ENCODE results near the gene GLIS1.
"Not testable (repeated sequence)": the region's sequence is repeated elsewhere in the genome, so short reads cannot be mapped to it uniquely, and the experiment has no call there.

The GLIS1 gene

DNA sequence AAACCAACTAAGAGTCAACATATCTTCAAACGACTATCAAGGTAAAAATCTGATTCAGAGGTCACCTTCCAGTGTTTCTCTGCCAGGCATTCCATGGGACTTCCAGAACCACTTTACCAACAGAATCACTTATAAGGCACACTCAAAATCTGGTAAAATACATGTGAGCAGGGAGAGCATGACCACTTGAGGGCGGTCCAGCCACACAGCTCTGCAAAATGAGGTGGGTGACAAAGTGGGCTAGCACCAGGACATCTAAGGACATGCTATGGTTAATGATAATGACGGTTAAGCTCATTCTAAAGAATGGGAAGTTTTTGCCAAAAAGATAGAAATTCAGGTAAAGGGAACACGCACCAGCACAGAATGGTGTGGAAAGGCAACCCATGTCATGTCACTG is 24.5 kb upstream of the GLIS1 start:
- DNase-seq (ENCODE audit: extremely low spot score): no peak
- TF ChIP-seq LEF1 (IDR thresholded peaks at IDR 0.05; ENCODE audit: borderline replicate concordance) (no peak), ARNT (IDR thresholded peaks at IDR 0.05) (no peak), BHLHE40 (IDR thresholded peaks at IDR 0.05; ENCODE audit: borderline replicate concordance) (no peak), ELF4 (IDR thresholded peaks at IDR 0.05) (no peak), SUZ12 (IDR thresholded peaks at IDR 0.05) (no peak), SP1 (IDR thresholded peaks at IDR 0.05) (no peak), NFRKB (IDR thresholded peaks at IDR 0.05) (no peak), HDGF (IDR thresholded peaks at IDR 0.05; ENCODE audit: borderline replicate concordance) (no peak), ZNF384 (IDR thresholded peaks at IDR 0.05) (no peak), FOXM1 (IDR thresholded peaks at IDR 0.05; ENCODE audit: borderline replicate concordance) (no peak), FOXA1 (IDR thresholded peaks at IDR 0.05) (no peak), L3MBTL2 (conservative IDR thresholded peaks at IDR 0.05) (no peak), CTBP1 (IDR thresholded peaks at IDR 0.05; ENCODE audit: borderline replicate concordance) (no peak), TARDBP (IDR thresholded peaks at IDR 0.05) (no peak)
- TF ChIP-seq, protein P1, sequence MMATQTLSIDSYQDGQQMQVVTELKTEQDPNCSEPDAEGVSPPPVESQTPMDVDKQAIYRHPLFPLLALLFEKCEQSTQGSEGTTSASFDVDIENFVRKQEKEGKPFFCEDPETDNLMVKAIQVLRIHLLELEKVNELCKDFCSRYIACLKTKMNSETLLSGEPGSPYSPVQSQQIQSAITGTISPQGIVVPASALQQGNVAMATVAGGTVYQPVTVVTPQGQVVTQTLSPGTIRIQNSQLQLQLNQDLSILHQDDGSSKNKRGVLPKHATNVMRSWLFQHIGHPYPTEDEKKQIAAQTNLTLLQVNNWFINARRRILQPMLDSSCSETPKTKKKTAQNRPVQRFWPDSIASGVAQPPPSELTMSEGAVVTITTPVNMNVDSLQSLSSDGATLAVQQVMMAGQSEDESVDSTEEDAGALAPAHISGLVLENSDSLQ (IDR thresholded peaks at IDR 0.05): no peak
- POLR2A ChIA-PET: no interaction called here
- CTCF ChIA-PET: no interaction called here

DNA sequence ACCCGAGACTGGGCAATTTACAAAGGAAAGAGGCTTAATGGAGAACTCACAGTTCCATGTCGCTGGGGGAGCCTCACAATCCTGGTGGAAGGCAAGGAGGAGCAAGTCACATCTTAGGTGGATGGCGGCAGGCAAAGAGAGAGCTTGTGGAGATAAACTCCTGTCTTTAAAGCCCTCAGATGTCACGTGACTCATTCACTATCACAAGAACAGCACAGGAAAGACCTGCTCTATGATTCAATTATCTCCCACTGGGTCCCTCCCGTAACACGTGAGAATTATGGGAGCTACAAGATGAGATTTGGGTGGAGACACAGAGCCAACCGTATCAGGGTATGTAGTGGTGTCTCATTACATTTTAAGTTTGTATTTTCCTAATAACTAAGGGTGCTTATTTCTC is 21.5 kb upstream of the GLIS1 start:
- POLR2A ChIA-PET; DNase-seq (ENCODE audit: extremely low spot score); CTCF ChIA-PET: not testable (repeated sequence)

DNA sequence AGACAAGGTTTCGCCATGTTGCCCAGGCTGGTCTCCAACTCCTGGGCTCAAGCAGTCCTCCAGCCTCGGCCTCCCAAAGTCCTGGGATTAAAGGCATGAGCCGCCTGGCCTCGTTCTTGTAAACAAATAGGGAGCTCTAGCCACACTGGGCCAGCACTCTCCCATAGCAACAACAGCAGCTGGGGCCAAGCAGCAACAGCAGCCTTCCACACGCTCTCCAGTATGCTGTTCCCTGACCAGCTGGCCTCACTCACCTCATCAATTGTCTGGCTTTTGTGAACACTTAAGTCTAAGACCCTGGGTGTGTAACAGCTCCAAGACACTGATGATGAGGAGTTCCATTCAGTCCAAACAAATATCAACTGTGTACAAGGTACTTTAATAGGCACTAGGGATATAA is 16.9 kb upstream of the GLIS1 start:
- no peak for TF ChIP-seq TARDBP (IDR thresholded peaks at IDR 0.05)
- TF ChIP-seq NFRKB (IDR thresholded peaks at IDR 0.05): no peak
- TF ChIP-seq FOXA1 (IDR thresholded peaks at IDR 0.05): no peak
- no peak for TF ChIP-seq L3MBTL2 (conservative IDR thresholded peaks at IDR 0.05)
- TF ChIP-seq ZNF384 (IDR thresholded peaks at IDR 0.05): no peak
- no peak for TF ChIP-seq ELF4 (IDR thresholded peaks at IDR 0.05)
- no peak for TF ChIP-seq CTBP1 (IDR thresholded peaks at IDR 0.05; ENCODE audit: borderline replicate concordance)
- no peak for TF ChIP-seq HDGF (IDR thresholded peaks at IDR 0.05; ENCODE audit: borderline replicate concordance)
- TF ChIP-seq ARNT (IDR thresholded peaks at IDR 0.05): no peak
- TF ChIP-seq FOXM1 (IDR thresholded peaks at IDR 0.05; ENCODE audit: borderline replicate concordance): no peak
- no peak for DNase-seq (ENCODE audit: extremely low spot score)
- CTCF ChIA-PET: interaction anchor here (0.7 to 1.3 kb wide), 2 partner anchors 40 to 781 kb away, joined by 3 to 6 read pairs; no protein-coding TSS in a partner anchor
- POLR2A ChIA-PET: interaction anchor here (1.4 kb wide), 1 partner anchor 9 kb away, joined by 3 read pairs; no protein-coding TSS in a partner anchor

DNA sequence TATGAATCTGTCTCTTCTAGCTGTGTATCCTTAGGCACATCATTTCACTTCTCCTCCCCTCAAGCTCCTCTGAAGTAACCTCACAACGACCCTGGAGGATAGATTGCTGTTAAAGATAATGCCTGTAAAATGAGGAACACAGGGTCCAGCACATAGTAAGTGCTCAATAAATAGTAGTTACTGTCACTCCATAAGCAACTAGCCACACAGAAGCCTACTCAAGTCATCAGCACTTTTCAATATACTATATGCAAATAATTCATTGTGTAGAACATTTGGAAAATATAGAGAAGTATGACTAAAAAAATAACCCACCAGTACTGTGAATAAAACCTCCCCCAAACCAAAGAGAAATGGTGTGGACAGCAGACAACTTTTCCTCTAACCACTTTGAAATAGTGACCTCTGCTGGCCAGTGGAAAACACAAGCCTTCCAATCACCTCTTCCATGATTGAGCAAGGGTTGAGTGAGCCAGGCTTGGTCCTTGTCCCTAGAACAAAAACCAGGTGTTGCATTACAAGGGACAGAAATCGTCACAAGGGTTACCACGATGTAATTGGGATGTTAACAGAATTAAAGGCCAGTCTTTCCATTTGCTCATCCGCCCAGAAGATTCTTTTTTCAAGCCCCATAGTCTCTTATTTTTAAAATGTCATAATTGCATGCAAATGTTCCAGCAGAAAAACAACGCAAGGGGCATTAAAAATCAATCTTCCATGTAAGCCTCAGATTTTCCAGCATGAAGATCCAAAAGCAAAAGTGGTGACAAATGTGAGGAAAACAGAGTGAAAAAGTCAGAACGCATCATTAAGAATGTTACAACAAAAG is 15.7 kb upstream of the GLIS1 start:
- DNase-seq (ENCODE audit: extremely low spot score): peak; percentile 67
- no peak for TF ChIP-seq CTBP1 (IDR thresholded peaks at IDR 0.05; ENCODE audit: borderline replicate concordance)
- no peak for TF ChIP-seq LEF1 (IDR thresholded peaks at IDR 0.05; ENCODE audit: borderline replicate concordance)
- ChIA-PET CTCF (interaction anchor here (0.7 to 2.4 kb wide), 7 partner anchors 25 to 285 kb away, joined by 3 to 19 read pairs (median 4); no protein-coding TSS in a partner anchor), POLR2A (interaction anchor here (1.4 kb wide), 1 partner anchor 10 kb away, joined by 3 read pairs; no protein-coding TSS in a partner anchor)

DNA sequence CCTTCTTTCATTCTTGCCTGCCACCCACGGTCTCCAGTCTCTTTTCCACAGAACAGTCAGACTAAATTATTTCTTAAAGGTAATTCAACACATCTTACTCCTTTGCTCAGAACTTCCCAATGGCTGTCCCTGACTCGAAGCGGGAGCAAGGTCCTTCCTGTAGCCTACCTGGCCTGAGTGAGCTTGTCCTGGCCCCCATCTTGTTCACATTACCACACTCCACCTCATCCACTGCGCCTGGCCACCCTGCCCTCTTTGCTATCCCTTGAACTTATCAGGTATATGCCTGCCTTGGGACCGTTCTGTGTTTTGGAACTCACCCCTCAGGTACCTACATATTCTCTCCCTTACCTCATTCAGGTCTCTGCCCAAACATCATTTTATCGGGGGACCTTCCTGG is 13.3 kb upstream of the GLIS1 start:
- CTCF ChIA-PET: interaction anchor here (2.4 kb wide), 1 partner anchor 37 kb away, joined by 19 read pairs; no protein-coding TSS in a partner anchor
- TF ChIP-seq HDGF (IDR thresholded peaks at IDR 0.05; ENCODE audit: borderline replicate concordance) (no peak), FOXM1 (IDR thresholded peaks at IDR 0.05; ENCODE audit: borderline replicate concordance) (no peak), ARNT (IDR thresholded peaks at IDR 0.05) (no peak), TARDBP (IDR thresholded peaks at IDR 0.05) (no peak), SUZ12 (IDR thresholded peaks at IDR 0.05) (no peak), FOXK2 (IDR thresholded peaks at IDR 0.05) (no peak), ELF4 (IDR thresholded peaks at IDR 0.05) (no peak), ZNF384 (IDR thresholded peaks at IDR 0.05) (no peak), BHLHE40 (IDR thresholded peaks at IDR 0.05; ENCODE audit: borderline replicate concordance) (no peak), SP1 (IDR thresholded peaks at IDR 0.05) (no peak), CTBP1 (IDR thresholded peaks at IDR 0.05; ENCODE audit: borderline replicate concordance) (no peak), FOXA1 (IDR thresholded peaks at IDR 0.05) (no peak), NFRKB (IDR thresholded peaks at IDR 0.05) (no peak), L3MBTL2 (conservative IDR thresholded peaks at IDR 0.05) (no peak)
- TF ChIP-seq, protein P1 (IDR thresholded peaks at IDR 0.05): no peak
- POLR2A ChIA-PET: interaction anchor here (0.9 kb wide), 1 partner anchor 37 kb away, joined by 3 read pairs; no protein-coding TSS in a partner anchor
- no peak for DNase-seq (ENCODE audit: extremely low spot score)

DNA sequence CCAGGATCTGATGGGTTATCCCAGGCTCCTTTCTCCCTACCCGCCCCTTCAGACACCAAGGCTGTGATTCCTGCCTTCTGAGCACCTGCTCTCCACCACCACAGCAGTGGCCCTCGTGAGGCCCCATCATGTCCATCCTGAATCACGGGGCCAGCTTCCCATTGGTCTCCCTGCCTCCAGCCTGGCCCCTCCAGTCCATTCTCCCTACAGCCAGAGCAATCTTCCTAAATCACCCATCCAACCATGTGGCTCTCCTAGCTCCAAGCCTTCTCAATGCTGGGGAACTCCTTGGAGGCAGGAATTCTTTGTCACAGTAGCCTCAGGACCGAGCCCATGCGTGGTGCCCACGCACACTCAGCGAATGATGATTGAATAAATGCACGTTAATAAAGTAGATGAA is 8.9 kb upstream of the GLIS1 start:
- TF ChIP-seq LEF1 (IDR thresholded peaks at IDR 0.05; ENCODE audit: borderline replicate concordance) (no peak), ARNT (IDR thresholded peaks at IDR 0.05) (no peak), SP1 (IDR thresholded peaks at IDR 0.05) (no peak), TARDBP (IDR thresholded peaks at IDR 0.05) (no peak), BHLHE40 (IDR thresholded peaks at IDR 0.05; ENCODE audit: borderline replicate concordance) (no peak), FOXM1 (IDR thresholded peaks at IDR 0.05; ENCODE audit: borderline replicate concordance) (no peak), CTBP1 (IDR thresholded peaks at IDR 0.05; ENCODE audit: borderline replicate concordance) (no peak), NFRKB (IDR thresholded peaks at IDR 0.05) (no peak), L3MBTL2 (conservative IDR thresholded peaks at IDR 0.05) (no peak), ZNF384 (IDR thresholded peaks at IDR 0.05) (no peak), FOXA1 (IDR thresholded peaks at IDR 0.05) (no peak)
- ChIA-PET CTCF (no interaction called here), POLR2A (no interaction called here)
- no peak for DNase-seq (ENCODE audit: extremely low spot score)
